HepG2 (cell line): ENCODE data around the gene GOLGA7B.

ENCODE experiments used
- BRCA1 ChIP-seq: sonication (generic); formaldehyde crosslinking; IDR thresholded peaks from 2 replicates; pipeline ENCODE4 v1.4.0; 2020; ENCODE audit warnings: missing genetic modification reagents
- KLF9 ChIP-seq: IDR thresholded peaks from 2 replicates; pipeline ENCODE4 v1.6.1; 2016; ENCODE audit warnings: low read depth
- REXO4 ChIP-seq: sonication (generic); formaldehyde crosslinking; IDR thresholded peaks from 2 replicates; pipeline ENCODE4 v1.8.0; 2022; ENCODE audit warnings: missing genetic modification reagents, mild to moderate bottlenecking, borderline replicate concordance
- ZBTB33 ChIP-seq: sonication (generic); formaldehyde crosslinking; IDR thresholded peaks from 2 replicates; pipeline ENCODE4 v1.4.0; 2020; ENCODE audit warnings: missing genetic modification reagents
- ZNF407 ChIP-seq: sonication (generic); formaldehyde crosslinking; IDR thresholded peaks from one replicate; pipeline ENCODE4 v1.5.1; 2020; ENCODE audit warnings: mild to moderate bottlenecking, missing genetic modification reagents; ENCODE audit errors: not compliant biosample characterization

- TF ChIP-seq KLF9: no peak
- TF ChIP-seq ZBTB33 (CRISPR knock-in tag): no peak
- TF ChIP-seq BRCA1 (CRISPR knock-in tag): no peak
- TF ChIP-seq ZNF407 (CRISPR knock-in tag): no peak
- no peak for TF ChIP-seq REXO4 (CRISPR knock-in tag)
Observed at GRCh38 chr10:97816609-97817008, 33.0 kb upstream of the GOLGA7B start.
